ENCODE data around the gene SMCO4. TPM values are rescaled to one million over a fixed set of nuclear protein-coding genes. Genes with fewer than 3 reads are reported as not detected.
"Not testable (repeated sequence)": the region's sequence is repeated elsewhere in the genome, so short reads cannot be mapped to it uniquely, and the experiment has no call there.

SMCO4 gene
- total and polyA plus RNA-seq, 5 donors: 31.8 to 95.6 (median 60.5) TPM

DNA sequence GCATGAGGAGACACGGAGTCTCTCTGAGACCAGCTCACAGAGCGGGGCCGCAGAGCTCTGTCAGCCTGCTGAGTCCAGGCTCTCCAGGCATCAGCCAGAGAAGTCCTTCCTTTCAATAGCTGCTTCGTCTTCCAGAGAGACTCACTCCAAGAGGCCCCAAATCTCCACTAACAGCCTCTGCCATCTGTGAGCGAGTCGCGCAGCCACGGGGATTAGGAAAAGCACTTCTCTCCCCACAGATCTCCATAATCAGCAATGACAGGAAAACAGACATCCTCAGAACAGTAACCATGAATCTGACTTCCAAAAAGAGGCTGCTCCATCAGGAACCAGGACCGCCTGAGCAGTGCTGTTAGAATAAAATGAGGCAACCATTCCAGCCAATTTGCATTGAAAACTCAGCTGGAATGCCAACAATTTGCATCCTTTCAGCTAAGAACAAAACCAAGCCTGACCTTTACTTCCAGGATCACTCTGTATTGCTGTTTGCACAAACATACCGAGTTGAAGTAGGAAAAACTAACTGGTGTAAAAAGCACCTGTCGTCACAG, 65.4 kb downstream of the SMCO4 start:
- Histone ChIP-seq H3K4me1 (ENCODE audit: control insufficient read depth, insufficient read depth, low read length) (no peaks in the 10 kb centered on the region), H3K27me3 (ENCODE audit: control insufficient read depth, insufficient read depth) (no peaks in the 10 kb centered on the region), H3K27ac (ENCODE audit: low read length) (no peak overlapping the region), H3K9me3 (ENCODE audit: control insufficient read depth, low read length) (peaks cover 2% of the 10 kb centered on the region), H3K4me3 (ENCODE audit: low read length) (no peak overlapping the region)
- intact Hi-C loops (cut with DNase I): no loop called here
- peak in 1 of 3 donors; percentile 62 for DNase-seq
- WGBS: 63% methylated on average over 11 of the region's 11 CpGs
- peak in 1 of 2 donors; percentile 32 for ATAC-seq

DNA sequence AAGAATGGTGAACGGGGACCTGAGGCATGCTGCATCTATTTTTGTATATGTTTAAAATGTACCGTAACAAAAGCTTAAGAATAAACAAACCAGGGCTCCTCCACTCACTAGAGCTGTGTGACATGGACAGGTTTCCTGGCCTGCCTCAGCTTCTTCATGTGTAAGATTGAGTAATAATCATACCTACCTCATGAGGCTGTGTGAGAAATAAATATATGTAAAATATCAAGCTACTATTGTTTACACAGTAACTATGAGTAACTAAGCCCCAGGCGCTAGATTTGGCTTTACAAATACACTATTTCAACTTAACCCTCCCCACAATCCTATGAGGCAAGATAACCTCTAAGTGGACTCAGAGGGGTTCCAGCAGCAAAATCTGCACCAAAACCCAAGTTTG, 66.4 kb downstream of the SMCO4 start:
- DNase-seq (no peak), ATAC-seq (peak in 1 of 2 donors; percentile 31)
- Histone ChIP-seq H3K4me1 (ENCODE audit: control insufficient read depth, insufficient read depth, low read length) (no peaks in the 10 kb centered on the region), H3K4me3 (ENCODE audit: low read length) (no peak overlapping the region), H3K27me3 (ENCODE audit: control insufficient read depth, insufficient read depth) (no peaks in the 10 kb centered on the region), H3K27ac (ENCODE audit: low read length) (no peak overlapping the region), H3K9me3 (ENCODE audit: control insufficient read depth, low read length) (peaks cover 2% of the 10 kb centered on the region)
- WGBS: 66% methylated on average over 3 of the region's 3 CpGs
- intact Hi-C loops (cut with DNase I): no loop called here

DNA sequence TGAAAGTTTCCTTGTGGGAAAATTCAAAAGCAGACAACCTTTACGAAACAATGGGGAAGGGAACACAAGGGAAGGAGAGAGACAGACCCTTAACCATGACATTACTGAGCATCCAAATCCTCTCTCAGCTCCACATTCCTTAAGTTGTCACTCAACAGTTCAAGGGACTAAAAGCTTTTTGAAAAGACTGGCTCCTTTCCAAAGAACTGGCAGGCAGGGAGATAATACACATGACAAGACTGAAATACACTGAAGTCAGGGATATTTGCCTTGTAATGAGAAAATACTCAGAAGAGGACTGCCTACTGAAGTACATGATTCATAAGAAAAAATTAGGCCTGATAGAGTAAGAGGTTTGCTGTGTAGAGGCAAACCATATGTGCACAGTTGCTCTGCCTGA, 69.1 kb downstream of the SMCO4 start:
- WGBS: 76% methylated on average over 1 of the region's 1 CpG
- ATAC-seq: no peak
- peaks cover 2% of the 10 kb centered on the region for H3K9me3 ChIP-seq (ENCODE audit: control insufficient read depth, low read length)

DNA sequence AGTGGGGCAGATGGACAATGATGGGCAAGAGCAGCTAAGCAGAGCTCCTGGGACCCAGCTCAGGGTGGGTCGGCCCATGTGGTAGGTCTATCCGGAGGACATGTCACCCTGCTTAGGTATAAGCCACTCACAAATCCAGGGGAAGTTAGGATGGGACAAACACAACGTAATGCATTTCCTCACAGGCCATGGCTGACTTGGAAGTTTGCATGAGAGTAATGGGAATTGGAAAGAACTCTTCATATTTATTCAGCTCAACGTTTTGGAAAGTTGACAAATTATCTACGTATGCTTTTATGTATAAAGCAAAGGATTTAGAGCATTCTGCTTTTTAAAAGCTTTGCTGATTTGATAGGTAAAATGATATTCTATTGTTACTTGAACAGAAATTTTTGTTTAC, 74.9 kb downstream of the SMCO4 start:
- Histone ChIP-seq H3K9me3 (ENCODE audit: control insufficient read depth, low read length) (no peaks in the 10 kb centered on the region), H3K4me3 (ENCODE audit: low read length) (no peak overlapping the region), H3K27me3 (ENCODE audit: control insufficient read depth, insufficient read depth) (no peaks in the 10 kb centered on the region), H3K4me1 (ENCODE audit: control insufficient read depth, insufficient read depth, low read length) (no peaks in the 10 kb centered on the region), H3K27ac (ENCODE audit: low read length) (no peak overlapping the region)
- intact Hi-C loops (cut with DNase I): no loop called here
- 65% methylated on average over 5 of the region's 5 CpGs for WGBS
- ATAC-seq: no peak
- no peak for DNase-seq

More for the DNA sequence above, 69.1 kb downstream of the SMCO4 start:
- intact Hi-C loops (cut with DNase I): no loop called here
- no peak for DNase-seq
- Histone ChIP-seq H3K4me3 (ENCODE audit: low read length) (no peak overlapping the region), H3K27ac (ENCODE audit: low read length) (no peak overlapping the region), H3K27me3 (ENCODE audit: control insufficient read depth, insufficient read depth) (no peaks in the 10 kb centered on the region), H3K4me1 (ENCODE audit: control insufficient read depth, insufficient read depth, low read length) (no peaks in the 10 kb centered on the region)

DNA sequence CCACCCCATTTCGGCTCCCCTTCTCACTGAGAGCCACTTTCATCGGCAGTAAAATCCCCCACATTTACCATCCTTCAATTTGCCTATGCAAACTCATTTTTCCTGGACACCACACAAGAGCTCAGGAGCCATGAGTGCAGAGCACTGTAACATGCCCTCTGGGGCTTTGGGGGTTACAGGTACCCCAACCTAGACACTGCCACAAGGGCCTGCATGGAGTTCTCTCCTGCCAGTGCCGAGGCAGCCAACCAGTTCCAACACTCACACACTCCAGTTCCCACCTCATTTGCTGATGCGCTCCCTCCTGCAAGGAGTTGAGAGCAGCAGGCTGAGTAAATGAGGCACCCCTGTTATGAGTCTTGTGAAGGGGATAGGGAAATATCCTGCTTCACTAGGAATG, 76.1 kb downstream of the SMCO4 start:
- Histone ChIP-seq H3K9me3 (ENCODE audit: control insufficient read depth, low read length) (no peaks in the 10 kb centered on the region), H3K4me1 (ENCODE audit: control insufficient read depth, insufficient read depth, low read length) (no peaks in the 10 kb centered on the region), H3K27ac (ENCODE audit: low read length) (no peak overlapping the region), H3K4me3 (ENCODE audit: low read length) (no peak overlapping the region), H3K27me3 (ENCODE audit: control insufficient read depth, insufficient read depth) (no peaks in the 10 kb centered on the region)
- DNase-seq: no peak
- ATAC-seq: no peak
- intact Hi-C loops (cut with DNase I): no loop called here
- WGBS: 95% methylated on average over 4 of the region's 4 CpGs

DNA sequence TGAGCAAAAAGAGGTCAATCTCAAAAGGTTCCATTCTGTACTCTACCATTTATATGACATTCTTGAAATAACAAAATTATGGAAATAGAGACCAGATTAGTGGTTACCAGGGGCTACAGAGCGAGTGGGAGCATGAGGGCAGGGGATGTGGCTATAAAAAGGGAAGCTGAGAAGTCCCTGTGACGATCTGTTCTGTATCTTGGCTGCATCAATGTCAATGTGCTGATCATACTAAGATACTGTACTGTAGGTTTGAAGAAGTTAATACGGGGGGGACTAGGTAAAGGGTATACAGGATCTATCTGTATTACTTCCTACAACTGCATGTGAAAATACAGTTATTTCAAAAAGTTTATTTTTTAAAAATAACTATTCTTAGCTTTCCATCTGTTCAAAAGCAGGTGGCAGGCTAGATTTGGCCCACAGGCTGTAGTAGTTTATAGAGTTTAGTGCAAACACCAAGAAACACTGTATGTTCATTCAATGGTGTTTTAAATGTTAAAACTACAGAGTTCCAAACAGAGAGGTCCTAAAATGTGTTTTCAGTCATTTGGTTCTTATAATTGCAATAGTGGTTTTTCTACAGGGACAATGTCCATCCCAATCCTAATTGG, 78.2 kb downstream of the SMCO4 start:
- Histone ChIP-seq H3K27me3 (ENCODE audit: control insufficient read depth, insufficient read depth) (no peaks in the 10 kb centered on the region), H3K27ac (ENCODE audit: low read length) (no peak overlapping the region), H3K9me3 (ENCODE audit: control insufficient read depth, low read length) (no peaks in the 10 kb centered on the region), H3K4me3 (ENCODE audit: low read length) (no peak overlapping the region), H3K4me1 (ENCODE audit: control insufficient read depth, insufficient read depth, low read length) (no peaks in the 10 kb centered on the region)
- intact Hi-C loops (cut with DNase I): no loop called here
- ATAC-seq (no peak), DNase-seq (no peak)
- WGBS: 63% methylated on average over 3 of the region's 3 CpGs

DNA sequence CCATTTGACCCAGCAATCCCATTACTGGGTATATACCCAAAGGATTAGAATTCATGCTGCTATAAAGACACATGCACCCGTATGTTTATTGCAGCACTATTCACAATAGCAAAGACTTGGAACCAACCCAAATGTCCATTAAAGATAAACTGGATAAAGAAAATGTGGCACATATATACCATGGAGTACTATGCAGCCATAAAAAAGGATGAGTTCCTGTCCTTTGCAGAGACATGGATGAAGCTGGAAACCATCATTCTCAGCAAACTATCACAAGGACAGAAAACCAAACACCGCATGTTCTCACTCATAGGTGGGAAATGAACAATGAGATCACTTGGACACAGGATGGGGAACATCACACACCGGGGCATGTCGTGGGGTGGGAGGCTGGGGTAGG, 79.5 kb downstream of the SMCO4 start:
- 90% methylated on average over 4 of the region's 4 CpGs for WGBS
- H3K9me3 ChIP-seq (ENCODE audit: control insufficient read depth, low read length); DNase-seq; ATAC-seq; intact Hi-C loops (cut with DNase I); H3K4me3 ChIP-seq (ENCODE audit: low read length); H3K27me3 ChIP-seq (ENCODE audit: control insufficient read depth, insufficient read depth); H3K4me1 ChIP-seq (ENCODE audit: control insufficient read depth, insufficient read depth, low read length); H3K27ac ChIP-seq (ENCODE audit: low read length): not testable (repeated sequence)

DNA sequence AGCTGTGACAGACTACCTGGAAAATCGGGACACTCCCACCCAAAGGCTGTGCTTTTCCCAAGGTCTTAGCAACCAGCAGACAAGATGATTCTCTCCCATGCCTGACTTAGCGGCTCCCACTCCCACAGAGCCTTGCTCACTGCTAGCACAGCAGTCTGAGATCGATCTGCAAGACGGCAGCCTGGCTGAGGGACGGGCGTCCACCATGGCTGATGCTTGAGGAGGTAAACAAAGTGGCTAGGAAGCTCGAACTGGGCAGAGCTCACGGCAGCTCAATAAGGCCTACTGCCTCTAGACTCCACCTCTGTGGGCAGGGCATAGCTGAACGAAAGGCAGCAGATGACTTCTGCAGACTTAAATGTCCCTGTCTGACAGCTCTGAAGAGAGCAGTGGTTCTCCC, 84.9 kb downstream of the SMCO4 start:
- ATAC-seq (no peak), DNase-seq (no peak)
- Histone ChIP-seq H3K27me3 (ENCODE audit: control insufficient read depth, insufficient read depth) (no peaks in the 10 kb centered on the region), H3K4me3 (ENCODE audit: low read length) (no peak overlapping the region), H3K9me3 (ENCODE audit: control insufficient read depth, low read length) (no peaks in the 10 kb centered on the region), H3K27ac (ENCODE audit: low read length) (no peak overlapping the region), H3K4me1 (ENCODE audit: control insufficient read depth, insufficient read depth, low read length) (no peaks in the 10 kb centered on the region)
- 90% methylated on average over 9 of the region's 9 CpGs for WGBS
- intact Hi-C loops (cut with DNase I): no loop called here

DNA sequence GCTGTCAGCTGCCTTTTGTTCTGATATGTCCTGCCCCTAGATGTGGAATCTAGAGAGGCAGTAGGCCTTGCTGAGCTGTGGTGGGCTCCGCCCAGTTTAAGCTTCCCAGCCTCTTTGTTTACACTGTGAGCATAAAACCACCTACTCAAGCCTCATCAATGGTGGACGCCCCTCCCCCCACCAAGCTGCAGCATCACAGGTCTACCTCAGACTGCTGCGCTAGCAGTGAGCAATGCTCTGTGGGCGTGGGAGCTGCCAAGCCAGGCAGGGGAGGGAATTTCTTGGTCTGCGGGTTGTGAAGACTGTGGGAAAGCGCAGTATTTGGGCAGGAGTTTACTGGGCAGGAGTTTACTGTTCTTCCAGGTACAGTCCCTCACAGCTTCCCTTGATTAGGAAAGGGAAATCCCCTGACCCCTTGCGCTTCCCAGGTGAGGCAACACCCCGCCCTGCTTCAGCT, 98.5 kb downstream of the SMCO4 start:
- intact Hi-C loops (cut with DNase I): loop anchor here in 1 of 4 donors (10.0 kb wide), 1 partner anchor 60 kb away; no protein-coding TSS in a partner anchor
- H3K27me3 ChIP-seq (ENCODE audit: control insufficient read depth, insufficient read depth): no peaks in the 10 kb centered on the region
- DNase-seq (no peak), ATAC-seq (no peak)
- 79% methylated on average over 8 of the region's 8 CpGs for WGBS
- no peaks in the 10 kb centered on the region for H3K4me1 ChIP-seq (ENCODE audit: control insufficient read depth, insufficient read depth, low read length)
- no peaks in the 10 kb centered on the region for H3K9me3 ChIP-seq (ENCODE audit: control insufficient read depth, low read length)
- H3K4me3 ChIP-seq (ENCODE audit: low read length): no peak overlapping the region
- no peak overlapping the region for H3K27ac ChIP-seq (ENCODE audit: low read length)

DNA sequence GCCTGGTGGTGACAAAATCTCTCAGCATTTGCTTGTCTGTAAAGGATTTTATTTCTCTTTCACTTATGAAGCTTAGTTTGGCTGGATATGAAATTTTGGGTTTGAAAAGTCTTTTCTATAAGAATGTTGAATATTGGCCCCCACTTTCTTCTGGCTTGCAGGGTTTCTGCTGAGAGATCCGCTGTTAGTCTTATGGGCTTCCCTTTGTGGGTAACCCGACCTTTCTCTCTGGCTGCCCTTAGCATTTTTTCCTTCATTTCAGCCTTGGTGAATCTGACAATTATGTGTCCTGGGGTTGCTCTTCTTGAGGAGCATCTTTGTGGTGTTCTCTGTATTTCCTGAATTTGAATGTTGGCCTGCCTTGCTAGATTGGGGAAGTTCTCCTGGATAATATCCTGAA, 100.0 kb downstream of the SMCO4 start:
- not testable (repeated sequence) for H3K27me3 ChIP-seq (ENCODE audit: control insufficient read depth, insufficient read depth); ATAC-seq; DNase-seq; H3K27ac ChIP-seq (ENCODE audit: low read length); H3K9me3 ChIP-seq (ENCODE audit: control insufficient read depth, low read length); H3K4me1 ChIP-seq (ENCODE audit: control insufficient read depth, insufficient read depth, low read length); H3K4me3 ChIP-seq (ENCODE audit: low read length)
- intact Hi-C loops (cut with DNase I): loop anchor here in 1 of 4 donors (10.0 kb wide), 1 partner anchor 62 kb away; no protein-coding TSS in a partner anchor
- 92% methylated on average over 2 of the region's 2 CpGs for WGBS

DNA sequence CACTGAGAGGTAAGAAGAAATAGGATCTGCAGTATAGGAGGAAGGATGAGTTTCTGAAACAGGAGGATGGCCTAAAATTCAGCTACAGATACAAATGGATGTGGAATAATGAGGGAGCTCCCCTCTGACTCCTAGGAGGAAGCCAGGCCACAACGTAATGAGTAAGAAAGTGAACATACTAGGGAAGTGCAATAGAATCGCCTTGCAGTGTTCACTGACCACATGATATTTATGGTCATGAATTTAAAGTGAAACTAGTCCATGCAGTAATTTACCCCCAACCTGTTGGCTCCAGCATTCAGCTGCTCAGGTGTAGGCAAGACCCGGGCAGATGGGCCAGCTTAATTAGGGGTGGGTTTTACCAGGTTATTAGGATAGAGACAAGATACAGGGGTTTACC, 110.9 kb downstream of the SMCO4 start:
- Histone ChIP-seq H3K4me3 (ENCODE audit: low read length) (no peak overlapping the region), H3K4me1 (ENCODE audit: control insufficient read depth, insufficient read depth, low read length) (no peaks in the 10 kb centered on the region), H3K9me3 (ENCODE audit: control insufficient read depth, low read length) (no peaks in the 10 kb centered on the region), H3K27me3 (ENCODE audit: control insufficient read depth, insufficient read depth) (no peaks in the 10 kb centered on the region), H3K27ac (ENCODE audit: low read length) (no peak overlapping the region)
- no peak for ATAC-seq
- DNase-seq: no peak
- 80% methylated on average over 3 of the region's 3 CpGs for WGBS
- intact Hi-C loops (cut with DNase I): no loop called here
